GM21576 (cell line): ENCODE results near the gene ZNF576.
"Not testable (repeated sequence)": the region's sequence is repeated elsewhere in the genome, so short reads cannot be mapped to it uniquely, and the experiment has no call there.

Experiments used
- ATAC-seq: cut with Tn5 transposase; IDR thresholded peaks from one replicate; pipeline ENCODE4 v1.9.1; 2021; ENCODE audit warnings: mild to moderate bottlenecking, moderate library complexity; ENCODE audit not compliant: unreplicated experiment

The ZNF576 gene

DNA sequence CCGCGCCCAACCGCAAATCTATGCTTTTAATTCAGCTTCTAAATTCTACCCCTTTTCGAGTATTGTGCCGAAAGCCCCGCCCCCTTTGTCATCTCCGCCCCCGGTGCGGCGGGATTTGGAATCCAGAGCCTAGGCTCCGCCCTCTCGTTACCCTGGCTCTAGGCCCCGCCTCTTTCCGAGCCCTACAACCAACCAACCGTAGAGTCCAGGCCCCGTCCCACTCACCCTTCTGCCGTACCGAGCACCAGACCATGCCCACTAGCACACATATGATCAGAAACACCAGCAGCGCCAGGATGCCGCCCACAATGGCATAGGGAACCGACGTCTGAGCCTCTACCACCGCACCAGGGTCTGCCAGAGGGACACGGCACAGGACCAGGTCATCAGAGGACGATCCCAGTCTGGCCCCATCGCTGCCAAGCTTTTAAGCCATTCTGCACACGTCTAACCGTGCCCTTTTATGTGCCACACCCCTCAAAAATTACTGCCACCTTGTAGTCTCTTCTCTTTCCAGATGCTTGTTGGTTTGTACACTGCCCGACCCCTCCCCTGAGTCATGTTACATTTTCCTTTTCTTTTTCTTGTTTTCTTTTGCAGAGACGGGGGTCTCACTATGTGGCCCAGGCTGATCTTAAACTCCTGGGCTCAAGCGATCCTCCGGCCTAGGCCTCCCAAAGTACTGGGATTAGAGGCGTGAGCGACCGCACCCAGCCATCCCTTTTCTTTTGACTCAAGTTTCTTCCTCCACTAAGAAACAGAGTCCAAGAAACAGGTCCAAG lies 27.7 kb downstream of the ZNF576 start:
- no peak for ATAC-seq

DNA sequence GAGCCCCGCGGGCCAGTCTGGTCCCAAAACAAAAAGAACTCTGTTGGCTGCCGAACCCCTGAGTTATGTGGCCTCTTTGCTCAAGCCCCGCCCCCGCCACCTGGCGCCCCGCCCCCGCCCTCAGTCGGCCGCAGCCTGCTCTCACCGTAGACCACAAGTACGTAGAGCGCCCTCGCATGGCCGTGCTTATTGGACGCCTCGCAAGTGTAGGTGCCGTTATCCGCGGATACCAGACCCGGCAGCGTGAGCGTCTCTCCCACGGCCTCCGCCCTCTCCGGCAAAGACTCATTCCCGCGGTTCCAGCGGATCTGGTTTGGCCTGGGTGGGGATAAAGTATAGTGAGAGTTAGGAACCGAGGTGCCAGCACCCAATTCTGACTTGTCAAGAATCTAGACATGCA lies 28.5 kb downstream of the ZNF576 start:
- ATAC-seq, result no peak

DNA sequence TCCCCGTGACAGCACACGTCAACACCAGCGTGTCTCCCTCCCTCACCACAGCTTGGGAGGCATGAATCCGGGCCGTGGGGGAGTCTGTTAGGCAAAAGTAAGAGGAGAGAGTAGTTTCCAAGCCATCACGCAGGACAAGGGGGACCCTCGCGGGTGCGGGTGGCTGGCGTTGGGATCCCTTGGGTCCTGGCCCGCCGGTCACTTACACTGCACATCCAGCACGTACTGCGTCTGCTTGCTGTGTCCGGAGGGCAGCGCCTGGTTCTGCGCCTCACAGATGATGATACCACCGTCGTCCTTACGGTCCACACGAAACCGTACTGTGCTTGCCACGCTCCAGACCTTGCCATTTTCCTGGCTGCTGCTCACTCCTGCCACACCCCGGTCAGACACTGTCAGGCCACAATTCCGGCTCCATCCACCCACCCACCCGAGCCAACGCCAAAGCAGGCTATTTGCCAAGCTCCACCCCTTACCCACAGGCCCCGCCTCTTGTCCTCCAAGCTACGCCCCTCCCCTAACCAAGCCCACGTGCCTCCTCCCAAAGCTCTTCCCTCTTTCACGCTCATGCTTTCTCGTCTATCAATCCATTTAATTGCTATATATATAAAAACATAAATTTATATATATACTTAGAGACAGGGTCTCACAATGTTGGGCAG lies 29.7 kb downstream of the ZNF576 start:
- no peak for ATAC-seq

DNA sequence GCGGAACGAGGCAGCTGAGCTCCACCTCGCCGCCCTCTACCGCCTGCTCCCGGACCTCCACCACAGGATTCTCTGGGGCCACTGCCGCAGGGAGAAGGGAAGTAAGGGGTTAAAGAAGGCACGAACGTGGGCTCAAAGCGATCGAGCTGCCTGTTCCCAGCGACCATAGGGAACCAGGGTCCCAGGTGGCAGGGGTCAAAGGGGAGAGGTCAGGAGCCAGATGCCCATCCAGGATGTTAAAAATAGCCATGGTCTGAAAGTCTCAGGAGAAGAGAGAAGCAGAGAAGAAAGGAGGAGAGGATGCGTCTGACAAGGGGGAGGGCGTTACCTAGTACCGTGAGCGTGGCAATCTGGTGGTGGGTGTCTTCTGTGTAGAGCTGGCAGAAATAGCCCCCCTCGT lies 30.4 kb downstream of the ZNF576 start:
- ATAC-seq, result no peak

DNA sequence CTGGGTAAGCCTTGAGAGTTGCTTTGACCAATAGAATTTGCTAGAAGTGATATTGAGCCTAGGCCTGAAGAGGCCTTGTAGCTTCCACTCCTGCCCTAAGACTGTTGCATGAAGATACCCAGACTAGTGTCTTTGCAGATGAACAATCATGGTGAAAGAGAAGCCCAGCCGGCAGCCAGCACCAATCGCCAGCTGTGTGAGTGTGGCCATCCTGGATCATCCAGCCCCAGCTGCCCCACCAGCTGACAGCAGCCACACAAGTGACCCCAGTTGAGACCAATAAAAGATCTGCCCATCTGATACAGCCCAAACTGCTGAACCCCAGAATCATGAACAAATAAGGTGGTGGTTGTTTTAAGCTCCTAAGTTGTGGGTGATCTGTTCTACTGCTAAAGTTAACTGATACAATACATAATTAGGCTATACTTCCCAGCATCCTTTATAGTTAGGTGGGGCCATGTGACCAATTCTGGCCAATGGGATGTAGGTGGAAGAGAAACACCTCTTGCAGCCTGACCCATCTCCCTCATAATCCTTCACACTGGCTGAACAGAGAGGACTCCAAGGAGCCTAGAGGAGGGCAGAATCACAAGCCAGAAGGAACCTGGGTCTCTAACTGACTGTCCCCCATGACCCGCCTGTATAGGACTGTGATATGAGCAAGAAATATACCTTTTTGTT lies 32.4 kb downstream of the ZNF576 start:
- ATAC-seq, result no peak

DNA sequence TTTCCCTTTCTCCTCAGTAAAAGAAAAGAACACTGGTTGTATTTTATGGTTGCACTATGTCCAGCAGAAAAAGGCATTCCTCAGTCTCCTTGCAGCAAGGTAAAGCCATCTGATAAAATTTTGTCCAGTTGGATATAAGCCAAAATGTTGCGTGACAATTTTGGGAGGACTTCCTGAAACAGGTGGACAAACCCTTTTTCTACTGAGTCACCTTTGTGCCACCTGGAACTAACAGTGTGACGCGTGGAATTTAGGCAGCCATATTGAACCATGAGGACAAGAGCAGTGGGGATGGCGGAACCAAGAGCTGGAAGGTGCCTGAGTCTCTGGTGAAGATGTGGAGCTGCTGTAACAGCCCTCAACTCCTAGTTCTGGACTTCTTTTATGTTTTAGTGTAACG lies 35.1 kb downstream of the ZNF576 start:
- no peak for ATAC-seq

DNA sequence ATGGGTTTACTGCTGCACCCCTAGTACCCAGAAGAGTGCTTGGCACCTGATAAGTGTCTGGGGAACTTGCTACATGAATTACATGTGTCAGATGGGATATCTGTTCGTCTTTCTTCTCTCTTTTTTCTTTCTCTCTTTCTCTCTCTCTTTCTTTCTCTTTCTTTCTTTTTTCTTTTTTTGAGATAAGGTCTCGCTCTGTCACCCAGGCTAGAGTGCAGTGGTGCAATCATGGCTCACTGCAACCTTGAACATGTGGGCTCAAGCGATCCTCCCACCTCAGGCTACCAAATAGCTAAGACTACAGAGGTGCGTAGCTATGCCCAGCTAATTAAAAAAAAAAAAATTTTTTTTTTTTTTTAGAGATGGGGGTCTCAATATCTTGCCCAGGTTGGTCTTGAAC lies 37.1 kb downstream of the ZNF576 start:
- no peak for ATAC-seq

DNA sequence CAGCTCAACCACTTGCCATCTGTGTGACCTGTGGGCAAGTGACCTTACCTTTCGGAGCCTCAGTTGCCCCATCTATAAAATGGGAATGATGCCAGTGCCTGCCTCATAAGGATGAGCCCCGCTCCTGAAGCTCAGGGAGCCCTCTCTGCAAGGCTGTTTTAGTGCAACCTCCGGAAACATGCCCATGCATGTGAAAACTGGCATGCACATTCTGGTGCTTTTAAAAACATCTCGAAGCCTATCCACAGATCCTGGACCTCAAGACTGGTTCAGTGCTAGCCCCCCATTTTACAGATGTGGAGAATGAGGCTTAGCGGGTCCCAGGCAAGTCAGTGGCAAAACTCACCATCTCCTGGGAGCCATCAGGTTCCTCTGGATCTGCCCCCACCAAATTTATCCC lies 37.7 kb downstream of the ZNF576 start:
- no peak for ATAC-seq

DNA sequence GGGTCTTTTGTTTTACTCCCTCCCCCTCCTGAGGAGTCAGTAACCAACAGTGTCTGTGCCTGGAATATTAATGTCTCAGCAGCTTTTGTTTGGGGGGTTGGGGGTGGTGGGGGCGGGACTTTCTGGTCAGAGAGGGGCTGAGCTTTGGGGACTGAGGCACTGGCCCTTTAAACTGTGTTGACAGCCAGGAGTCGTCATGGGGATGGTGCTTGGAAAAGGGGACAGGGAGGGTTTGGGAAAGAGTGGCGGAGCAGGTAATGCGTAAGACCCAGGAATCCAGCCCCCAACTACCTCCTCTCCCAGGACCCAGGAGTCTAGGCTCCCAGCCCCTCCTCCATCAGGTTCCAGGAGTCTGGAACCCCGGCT lies 38.1 kb downstream of the ZNF576 start:
- ATAC-seq, result no peak

DNA sequence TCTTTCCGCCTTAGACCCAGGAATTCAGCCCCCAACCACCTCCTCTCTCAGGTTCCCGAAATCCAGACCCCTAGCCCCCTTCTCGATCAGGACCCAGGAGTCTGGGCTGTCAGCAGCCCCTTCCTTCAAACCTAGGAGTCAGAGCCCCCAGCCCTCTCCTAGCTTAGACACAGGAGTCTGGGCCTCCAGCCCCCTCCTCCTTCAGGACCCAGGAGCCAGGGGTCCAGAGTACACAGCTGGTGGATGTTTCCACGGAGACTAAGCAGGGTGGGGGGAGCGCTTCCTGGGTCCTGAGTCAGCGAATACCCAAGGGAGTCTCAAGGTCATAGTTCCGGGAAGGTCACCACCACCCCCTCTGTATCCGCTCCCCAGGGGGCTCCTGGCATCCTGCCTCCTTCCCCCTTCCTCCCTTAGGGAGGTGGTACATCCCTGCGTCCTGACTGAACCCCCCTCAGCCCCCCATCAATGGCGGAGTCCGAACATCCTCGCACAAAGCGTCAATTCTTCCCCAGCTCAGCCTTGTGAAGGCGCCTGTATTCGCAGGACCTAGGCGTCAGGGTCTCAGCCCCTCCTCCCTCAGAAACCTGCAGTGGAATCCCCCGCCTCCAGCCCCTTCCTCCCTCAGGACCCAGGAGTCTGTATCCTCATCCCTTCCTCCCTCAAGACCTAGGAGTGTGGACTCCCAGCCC lies 38.6 kb downstream of the ZNF576 start:
- no peak for ATAC-seq

DNA sequence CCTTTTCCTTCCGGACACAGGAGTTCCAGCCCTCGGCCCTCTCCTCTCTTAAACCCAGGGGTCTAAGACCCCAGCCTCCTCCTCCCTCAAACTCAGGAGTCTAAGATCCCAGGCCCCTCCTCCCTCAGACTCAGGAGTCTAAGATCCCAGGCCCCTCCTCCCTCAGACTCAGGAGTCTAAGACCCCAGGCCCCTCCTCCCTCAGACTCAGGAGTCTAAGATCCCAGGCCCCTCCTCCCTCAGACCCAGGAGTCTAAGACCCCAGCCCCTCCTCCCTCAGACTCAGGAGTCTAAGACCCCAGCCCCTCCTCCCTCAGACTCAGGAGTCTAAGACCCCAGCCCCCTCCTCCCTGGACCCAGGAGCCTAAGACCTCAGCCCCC lies 39.2 kb downstream of the ZNF576 start:
- not testable (repeated sequence) for ATAC-seq

DNA sequence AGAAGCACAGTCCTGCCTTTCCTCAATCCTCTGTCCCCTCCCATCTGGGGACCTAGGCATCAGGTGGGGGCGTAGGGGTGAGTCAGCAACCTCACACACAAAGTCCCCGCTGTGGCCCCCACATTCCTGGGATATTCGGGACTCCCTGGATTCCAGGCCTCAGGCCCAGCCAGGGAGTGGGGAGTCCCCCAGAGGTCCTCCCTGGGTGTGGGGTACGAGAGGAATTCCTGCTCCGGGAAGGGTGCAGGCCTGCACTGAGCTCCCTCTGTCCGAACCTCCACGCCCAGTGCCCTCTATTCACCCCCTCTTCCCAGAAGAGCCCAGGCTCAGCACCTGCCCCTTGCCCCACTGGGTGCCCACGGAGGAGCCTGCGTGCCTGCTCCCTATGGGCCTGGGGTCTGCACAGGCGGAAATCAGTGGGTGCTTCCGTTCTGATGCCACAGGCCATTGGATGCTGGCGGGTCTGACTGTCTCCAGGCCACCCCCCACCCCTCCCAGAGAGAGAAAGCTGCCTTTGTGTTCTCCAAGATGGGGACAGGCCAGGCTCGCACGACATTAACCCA lies 39.8 kb downstream of the ZNF576 start:
- no peak for ATAC-seq

DNA sequence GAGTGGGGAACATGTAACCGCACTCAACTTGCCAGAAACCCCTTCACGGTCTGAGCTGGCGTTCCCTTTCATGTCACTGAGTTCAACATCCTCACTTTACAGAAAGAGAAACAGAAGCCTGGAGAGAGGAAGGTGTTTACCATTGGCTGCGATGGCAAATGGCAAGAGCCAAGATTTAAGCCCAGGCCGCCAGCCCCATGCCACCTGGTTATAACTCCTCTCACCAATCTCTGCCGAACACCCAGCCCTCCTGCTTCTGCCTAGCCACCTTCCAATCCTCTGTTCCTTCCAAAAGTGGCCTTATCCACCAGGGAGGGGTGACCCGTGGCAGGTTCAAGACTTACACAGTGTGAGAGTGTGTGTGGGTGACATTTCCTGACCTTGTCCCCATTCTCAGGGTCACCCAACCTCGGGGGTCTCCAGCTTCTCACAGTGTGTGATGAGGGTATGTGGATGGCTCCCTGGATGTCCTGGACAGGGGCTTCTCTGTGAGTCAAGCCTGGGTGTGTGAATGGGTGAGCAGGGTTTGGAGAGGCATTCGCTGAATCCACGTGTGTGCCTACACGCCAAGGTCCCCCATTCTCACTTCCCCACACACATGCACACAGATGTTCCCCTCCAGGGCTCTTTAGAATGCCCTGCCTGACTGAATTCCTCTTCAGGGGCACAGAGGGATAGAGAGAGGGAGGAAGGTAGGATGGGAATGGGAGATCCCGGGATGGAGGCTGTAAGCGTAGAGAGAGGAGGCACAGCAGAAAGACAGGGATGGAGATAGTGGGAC lies 42.0 kb downstream of the ZNF576 start:
- no peak for ATAC-seq

DNA sequence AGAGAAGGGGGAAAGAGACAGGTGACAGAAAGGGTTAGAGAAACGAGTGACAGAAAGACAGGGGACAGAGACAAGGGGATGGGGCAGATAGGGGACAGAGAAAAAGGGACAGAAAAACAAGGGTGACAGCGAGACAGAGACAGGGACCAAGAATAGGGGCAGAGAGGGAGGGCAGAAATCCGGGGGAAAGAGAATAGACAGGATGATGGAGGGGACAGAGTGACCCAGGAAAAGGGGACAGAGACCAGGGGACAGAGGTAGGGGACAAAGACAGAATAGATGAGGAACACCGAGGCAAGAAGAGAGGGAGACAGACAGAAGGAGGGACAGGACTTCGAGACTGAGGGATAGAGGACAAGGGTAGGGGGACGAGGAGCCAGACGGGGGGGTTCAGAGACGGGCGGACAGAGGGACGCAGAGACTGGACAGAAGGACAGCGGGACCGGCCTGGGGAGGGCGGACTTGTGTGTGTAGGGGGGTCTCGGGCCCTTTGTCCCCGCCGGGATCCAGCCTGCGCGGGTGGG lies 42.7 kb downstream of the ZNF576 start:
- no peak for ATAC-seq

DNA sequence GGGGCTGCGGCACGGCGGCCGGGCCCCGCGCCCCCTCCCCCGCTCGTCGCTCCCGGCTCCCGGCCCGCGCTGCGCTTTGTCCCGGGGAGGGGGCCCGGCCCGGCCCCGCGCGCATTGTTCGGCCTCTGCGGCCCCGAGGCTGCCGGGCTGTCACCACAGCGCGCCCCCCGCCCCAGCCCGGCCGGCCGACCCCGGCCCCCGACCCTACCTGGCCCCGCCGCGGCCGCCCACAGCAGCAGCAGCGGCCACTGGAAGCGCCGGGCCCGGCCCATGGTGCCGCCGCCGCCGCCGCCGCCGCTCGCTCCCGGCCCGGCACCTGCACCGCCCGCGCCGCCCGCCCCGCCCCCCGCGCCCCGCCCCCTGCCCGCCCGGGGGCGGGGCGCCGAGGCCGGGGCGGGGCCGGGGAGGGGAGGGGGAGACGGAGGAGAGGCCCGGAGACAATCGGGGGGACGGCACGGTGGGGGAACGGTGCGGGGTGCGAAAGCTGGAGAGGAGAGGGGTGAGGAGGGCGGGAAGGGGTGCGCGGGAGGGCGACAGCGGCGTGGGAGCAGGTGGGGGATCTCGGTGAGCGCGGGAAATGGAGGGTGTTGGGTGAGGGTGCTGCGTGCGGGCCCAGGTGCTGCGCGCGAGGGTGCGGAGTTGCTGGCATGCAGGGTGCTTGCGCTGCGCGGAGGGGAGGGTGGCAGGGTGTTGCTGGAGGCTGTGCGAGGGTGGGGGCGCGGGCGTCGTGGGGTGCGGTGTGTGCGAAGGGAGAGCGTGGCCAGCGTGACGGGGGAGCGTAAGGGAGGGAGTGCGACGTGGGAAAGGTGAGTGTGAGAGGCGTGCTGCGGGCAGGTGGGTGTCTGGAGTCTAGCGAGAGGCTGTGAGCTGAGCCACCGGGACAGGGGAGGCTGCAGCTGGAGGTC lies 43.4 kb downstream of the ZNF576 start, which contains the start of gene CADM4:
Gene CADM4 (minus strand): TSS at position 332 of the 905 bp plus-strand sequence. CDS start 60 bp downstream, at position 272.
- ATAC-seq, result no peak

DNA sequence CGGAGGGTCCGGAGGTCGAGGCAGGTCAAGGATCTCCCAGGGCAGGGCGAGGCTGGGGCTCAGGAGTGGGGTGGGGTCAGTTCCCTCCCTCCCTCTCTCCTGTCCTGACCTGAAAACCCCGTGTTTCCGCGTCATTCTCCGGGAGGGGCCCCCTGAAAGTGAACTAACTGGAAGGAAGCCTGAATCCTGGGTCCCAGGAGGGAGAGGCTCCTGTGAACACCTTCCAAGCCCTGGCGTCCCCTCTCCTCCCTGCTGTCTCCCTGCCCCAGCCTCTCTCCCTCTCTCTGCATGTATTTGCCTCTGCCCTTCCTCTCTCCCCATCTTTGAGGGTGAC lies 44.0 kb downstream of the ZNF576 start:
- no peak for ATAC-seq

DNA sequence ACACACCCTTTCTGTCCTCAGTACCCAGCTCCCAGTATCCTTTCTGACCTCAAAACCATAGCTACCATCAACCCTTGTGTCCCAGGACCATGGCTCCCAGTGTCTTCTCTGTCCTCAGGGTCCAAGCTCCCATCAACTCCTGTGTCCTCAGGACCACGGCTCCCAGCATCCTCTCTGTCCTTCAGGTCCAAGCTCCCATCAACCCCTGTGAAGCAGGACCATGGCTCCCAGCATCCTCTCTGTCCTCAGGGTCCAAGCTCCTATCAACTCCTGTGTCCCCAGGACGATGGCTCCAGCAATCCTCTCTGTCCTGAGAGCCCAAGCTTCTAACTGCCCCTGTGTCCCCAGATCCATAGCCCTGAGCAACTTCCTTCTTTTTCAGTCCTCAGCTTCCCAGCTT lies 44.9 kb downstream of the ZNF576 start:
- ATAC-seq, result no peak

DNA sequence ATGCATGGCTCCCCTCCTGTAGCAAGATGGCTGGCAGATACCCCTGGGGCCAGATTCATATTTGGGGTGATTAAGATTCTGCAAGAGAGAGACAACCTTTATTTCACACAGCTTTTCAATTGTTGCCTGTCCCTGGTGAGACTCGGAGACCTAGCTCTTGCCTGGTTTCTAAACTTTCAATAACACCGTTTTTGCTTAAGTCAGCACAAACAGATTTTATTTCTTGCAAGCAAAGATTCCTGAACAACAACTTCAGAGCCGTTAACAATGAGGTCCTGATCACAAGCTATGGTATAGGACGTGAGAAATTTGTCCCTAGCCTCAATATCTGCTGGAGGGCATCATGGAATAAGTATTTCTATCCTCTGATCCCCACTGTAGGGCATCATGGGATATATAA lies 46.1 kb downstream of the ZNF576 start:
- no peak for ATAC-seq

DNA sequence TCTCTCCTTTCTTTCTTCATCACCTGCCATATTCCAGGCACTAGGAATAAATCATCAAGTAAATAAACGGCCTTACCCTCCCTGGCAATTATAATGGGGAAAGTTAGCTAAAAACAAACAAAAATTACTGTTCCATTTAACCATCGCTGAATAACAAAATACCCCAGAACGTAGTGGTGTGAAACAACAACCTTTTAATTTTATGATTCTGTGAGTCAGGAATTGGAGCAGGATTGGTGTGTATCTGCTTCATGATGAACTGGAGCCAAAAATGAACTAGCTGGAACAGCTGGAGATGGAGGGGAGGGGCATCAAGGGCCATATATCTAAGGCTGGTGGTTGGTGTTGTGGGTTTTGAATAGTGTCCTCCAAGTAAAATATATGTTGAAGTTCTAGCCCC lies 46.9 kb downstream of the ZNF576 start:
- ATAC-seq, result no peak
